Upper lobe of left lung (tissue), 6 donors: ENCODE measurements around the gene RPL3. TPM values are rescaled to one million over a fixed set of nuclear protein-coding genes. Genes with fewer than 3 reads are reported as not detected.
A peak's percentile ranks its signal among the peaks of the same experiment; 100 is the strongest.

ENCODE experiments used
- ATAC-seq, 2 donors: fragments of 200-7000 bp; cut with Tn5 transposase; one replicate each; pipeline ENCODE4 v1.9.1; 2022; ENCODE audit warnings: mild to moderate bottlenecking in 2 of 2, moderate library complexity in 2 of 2; ENCODE audit not compliant: low FRiP score in 2 of 2
- DNase-seq, 2 donors: peaks; one replicate each; pipeline ENCODE4 v3.0.0-alpha.2; 2019 to 2020
- H3K27ac ChIP-seq, 4 donors: fragments of 200-600 bp; sonication (generic); one replicate each; pipeline ENCODE4 v1.5.1; 2016 to 2019
- H3K27me3 ChIP-seq, 4 donors: fragments of 200-600 bp; sonication (generic); one replicate each; pipeline ENCODE4 v1.5.1; 2017 to 2019
- H3K36me3 ChIP-seq, 4 donors: fragments of 200-600 bp; sonication (generic); one replicate each; pipeline ENCODE4 v1.5.1; 2016 to 2019
- H3K4me1 ChIP-seq, 4 donors: fragments of 200-600 bp; sonication (generic); one replicate each; pipeline ENCODE4 v1.5.1; 2018 to 2019
- H3K4me3 ChIP-seq, 4 donors: fragments of 200-600 bp; sonication (generic); one replicate each; pipeline ENCODE4 v1.5.1; 2017 to 2019; ENCODE audit warnings: mild to moderate bottlenecking in 2 of 4, moderate library complexity in 1 of 4
- H3K9me3 ChIP-seq, 4 donors: fragments of 200-600 bp; sonication (generic); one replicate each; pipeline ENCODE4 v1.5.1; 2018 to 2019
- EP300 ChIP-seq, 4 donors: sonication (generic); formaldehyde crosslinking; IDR thresholded peaks; one replicate each; pipeline ENCODE4 v1.5.1; 2017; ENCODE audit warnings: antibody characterized with exemption in 4 of 4, control low read depth in 2 of 4
- POLR2A ChIP-seq, 4 donors: fragments of 450-650 bp; IDR thresholded peaks; one replicate each; pipeline ENCODE4 v1.5.1; 2016 to 2017; ENCODE audit warnings: antibody characterized with exemption in 4 of 4, mild to moderate bottlenecking in 2 of 4
- POLR2AphosphoS5 ChIP-seq, 2 donors: sonication (generic); formaldehyde crosslinking; IDR thresholded peaks; one replicate each; pipeline ENCODE4 v1.5.1; 2017; ENCODE audit warnings: antibody characterized with exemption in 2 of 2
- WGBS, 2 donors: methylation state at CpG; one replicate each; pipeline ENCODE4 v1.1.5; 2017 to 2018; 5-methylcytosine and 5-hydroxymethylcytosine counted together
- total RNA-seq, 6 donors: library from RNA; depleted of rRNA in 4 of 6; stranded (reverse); fragments of >200 nt in 4 of 6; gene quantifications; one replicate each; pipeline versions ENCODE4 v1.1.0 to v1.2.1, GENCODE V29; 2016 to 2021
- TF ChIP-seq, protein P1 (sequence below), 6 experiments: fragments of 450-650 bp in 4 of 6; fragments of 200-600 bp in 2 of 6; sonication (generic) in 2 of 6; IDR thresholded peaks; one replicate each; pipeline ENCODE4 v1.5.1; 2016 to 2019; ENCODE audit warnings: antibody characterized with exemption in 6 of 6
- donor health status: DM: no; HTN: no; CAD: no; lungs with moderate emphysema.
- donor health status: DM: no; HTN: yes; CAD: no; lungs with severe emphysema.

The RPL3 gene
- total RNA-seq, 6 donors from 2014 or later, result 1,194 to 1,833 (median 1,624) TPM

DNA sequence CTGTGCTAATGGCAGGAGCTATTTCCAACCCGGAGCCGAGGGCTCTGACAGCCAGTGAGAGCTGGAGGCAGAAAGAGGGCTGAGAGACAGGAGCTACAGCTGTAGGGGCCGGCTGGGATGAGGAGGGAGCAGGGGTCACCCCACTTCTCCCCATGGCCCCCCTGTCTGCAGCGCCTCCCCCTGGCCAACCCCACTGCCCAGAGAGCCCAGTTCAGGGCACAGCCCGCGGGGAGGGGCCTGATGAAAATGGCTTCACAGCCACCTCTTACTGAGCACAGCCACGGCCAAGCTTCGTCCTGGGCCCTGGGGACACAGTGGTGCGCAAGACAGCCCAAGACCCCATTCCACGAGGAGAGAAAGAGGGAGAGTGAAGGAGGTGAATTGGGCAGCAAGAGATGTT, 27.9 kb downstream of the RPL3 start:
- 94% methylated on average over 7 to 10 of the region's 10 CpGs for WGBS, 2 donors
- no peaks in the 10 kb centered on the region for H3K9me3 ChIP-seq
- no peaks in the 10 kb centered on the region for H3K27me3 ChIP-seq
- ATAC-seq (no peak), DNase-seq (no peak)
- H3K4me3 ChIP-seq, result no peak overlapping the region
- no peak for TF ChIP-seq POLR2A (IDR thresholded peaks at IDR 0.05)
- TF ChIP-seq EP300 (IDR thresholded peaks at IDR 0.05), result no peak
- TF ChIP-seq, protein P1, sequence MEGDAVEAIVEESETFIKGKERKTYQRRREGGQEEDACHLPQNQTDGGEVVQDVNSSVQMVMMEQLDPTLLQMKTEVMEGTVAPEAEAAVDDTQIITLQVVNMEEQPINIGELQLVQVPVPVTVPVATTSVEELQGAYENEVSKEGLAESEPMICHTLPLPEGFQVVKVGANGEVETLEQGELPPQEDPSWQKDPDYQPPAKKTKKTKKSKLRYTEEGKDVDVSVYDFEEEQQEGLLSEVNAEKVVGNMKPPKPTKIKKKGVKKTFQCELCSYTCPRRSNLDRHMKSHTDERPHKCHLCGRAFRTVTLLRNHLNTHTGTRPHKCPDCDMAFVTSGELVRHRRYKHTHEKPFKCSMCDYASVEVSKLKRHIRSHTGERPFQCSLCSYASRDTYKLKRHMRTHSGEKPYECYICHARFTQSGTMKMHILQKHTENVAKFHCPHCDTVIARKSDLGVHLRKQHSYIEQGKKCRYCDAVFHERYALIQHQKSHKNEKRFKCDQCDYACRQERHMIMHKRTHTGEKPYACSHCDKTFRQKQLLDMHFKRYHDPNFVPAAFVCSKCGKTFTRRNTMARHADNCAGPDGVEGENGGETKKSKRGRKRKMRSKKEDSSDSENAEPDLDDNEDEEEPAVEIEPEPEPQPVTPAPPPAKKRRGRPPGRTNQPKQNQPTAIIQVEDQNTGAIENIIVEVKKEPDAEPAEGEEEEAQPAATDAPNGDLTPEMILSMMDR (IDR thresholded peaks at IDR 0.05), result no peak
- no peak for TF ChIP-seq POLR2AphosphoS5 (IDR thresholded peaks at IDR 0.05)
- peaks cover 23 to 26% (median 24%) of the 10 kb centered on the region in 4 donors for H3K4me1 ChIP-seq
- no peaks in the 10 kb centered on the region for H3K36me3 ChIP-seq
- peak overlapping the region in 3 of 4 donors; percentile 20 to 85 (median 80) for H3K27ac ChIP-seq

DNA sequence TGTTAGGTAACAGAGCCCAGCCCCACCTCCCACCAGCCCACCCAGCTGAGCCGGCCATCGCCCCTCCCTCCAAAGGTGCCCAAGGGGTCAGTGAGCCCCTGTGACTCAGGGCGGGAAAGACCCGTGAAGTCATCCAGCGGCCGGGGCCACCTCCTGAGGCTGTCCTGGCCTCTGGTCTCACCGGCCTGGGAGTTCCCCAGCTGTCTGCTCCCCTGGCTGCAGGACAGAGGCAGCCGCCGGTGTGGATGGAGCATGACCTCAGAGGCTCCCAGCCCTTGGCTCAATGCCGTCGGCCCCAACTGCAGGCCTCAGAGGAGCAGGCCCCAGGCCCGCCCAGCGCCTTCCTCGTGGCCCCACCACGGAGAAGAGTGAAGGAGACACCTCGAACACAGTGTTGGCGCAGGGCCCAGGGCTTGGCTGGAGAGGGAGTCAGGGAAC, 28.7 kb downstream of the RPL3 start:
- 78 to 90% methylated on average over 4 to 12 of the region's 17 CpGs for WGBS, 2 donors

DNA sequence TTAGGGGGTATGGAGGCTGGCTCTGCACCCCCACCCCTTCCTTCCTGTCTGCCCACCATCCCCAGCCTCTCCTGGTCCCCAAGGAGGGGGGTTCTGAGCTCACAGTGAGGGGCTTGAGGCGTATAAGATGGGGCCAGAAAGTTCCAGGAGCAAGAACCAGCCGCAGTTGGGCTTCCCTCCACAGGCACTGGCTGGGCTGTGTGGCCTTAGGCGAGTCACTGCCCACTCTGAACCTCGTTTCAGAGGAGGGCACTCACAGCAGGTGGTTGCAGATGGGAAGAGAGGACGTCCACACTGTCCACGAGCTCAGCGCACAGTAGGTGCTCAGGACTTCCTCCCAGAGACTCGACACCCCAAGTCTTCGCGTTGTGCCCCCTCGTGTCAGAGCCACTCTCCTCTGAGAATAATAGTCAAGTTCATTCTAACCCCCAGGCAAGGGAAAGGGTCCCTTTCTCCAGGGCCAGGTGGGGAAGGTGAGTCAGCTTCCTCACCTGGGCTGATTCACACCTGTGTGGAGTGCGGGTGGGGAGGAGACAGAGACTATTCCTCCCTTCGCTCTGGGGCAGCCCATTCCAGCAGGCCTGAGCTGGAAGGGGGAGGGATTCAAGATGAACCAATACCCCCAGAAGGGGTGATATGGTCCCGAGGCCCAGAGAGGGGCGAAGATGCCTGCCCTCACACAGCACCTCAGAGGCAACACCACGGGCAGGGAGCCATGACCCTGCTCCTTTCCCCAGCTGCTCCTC, 29.3 kb downstream of the RPL3 start:
- ATAC-seq, result no peak
- WGBS, 2 donors, result 86 to 88% methylated on average over 7 to 16 of the region's 16 CpGs

More for the DNA sequence above, 28.7 kb downstream of the RPL3 start:
- Histone ChIP-seq H3K27me3 (no peaks in the 10 kb centered on the region), H3K4me1 (peaks cover 23 to 25% (median 24%) of the 10 kb centered on the region in 4 donors), H3K4me3 (no peak overlapping the region), H3K27ac (peak overlapping the region in 2 of 4 donors; percentile 80 to 85), H3K9me3 (no peaks in the 10 kb centered on the region), H3K36me3 (no peaks in the 10 kb centered on the region)
- DNase-seq, result peak; percentile 46 to 81
- peak; percentile 24 to 63 for ATAC-seq
- TF ChIP-seq POLR2A (IDR thresholded peaks at IDR 0.05) (no peak), EP300 (IDR thresholded peaks at IDR 0.05) (no peak), POLR2AphosphoS5 (IDR thresholded peaks at IDR 0.05) (peak in 1 of 2 donors; percentile 9)
- TF ChIP-seq, protein P1 (IDR thresholded peaks at IDR 0.05), result no peak

DNA sequence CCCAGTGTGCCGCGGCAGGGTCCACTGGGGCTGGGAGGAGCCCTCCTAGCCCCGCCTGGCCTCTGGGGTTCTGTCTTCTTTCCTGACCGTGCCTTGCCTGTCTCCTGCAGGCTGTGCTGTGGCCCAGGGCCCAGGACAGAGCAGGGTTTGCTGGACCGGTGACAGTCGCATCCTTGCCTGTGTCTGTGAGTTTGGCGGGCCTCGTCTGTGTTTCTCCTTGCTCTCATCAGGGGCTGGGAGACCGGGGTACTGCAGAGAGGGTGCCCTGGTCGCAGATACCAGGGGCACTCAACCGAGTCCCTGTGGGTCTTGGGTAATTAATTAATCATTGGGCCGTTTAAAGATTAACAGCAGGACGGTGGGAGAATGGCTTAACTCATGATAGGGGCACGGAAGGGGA, 29.9 kb downstream of the RPL3 start:
- 82 to 83% methylated on average over 3 to 14 of the region's 14 CpGs for WGBS, 2 donors
- ATAC-seq, result no peak
- H3K27ac ChIP-seq, result no peak overlapping the region

More for the DNA sequence above, 29.3 kb downstream of the RPL3 start:
- H3K9me3 ChIP-seq, result peaks cover 0 to 2% (median under 1%) of the 10 kb centered on the region in 4 donors
- H3K36me3 ChIP-seq, result no peaks in the 10 kb centered on the region
- TF ChIP-seq, protein P1 (IDR thresholded peaks at IDR 0.05), result no peak
- TF ChIP-seq POLR2A (IDR thresholded peaks at IDR 0.05) (no peak), POLR2AphosphoS5 (IDR thresholded peaks at IDR 0.05) (no peak), EP300 (IDR thresholded peaks at IDR 0.05) (no peak)
- H3K27me3 ChIP-seq, result no peaks in the 10 kb centered on the region
- peak overlapping the region in 2 of 4 donors; percentile 80 to 85 for H3K27ac ChIP-seq
- DNase-seq, result no peak
- no peak overlapping the region for H3K4me3 ChIP-seq
- peaks cover 23 to 25% (median 24%) of the 10 kb centered on the region in 4 donors for H3K4me1 ChIP-seq

More for the DNA sequence above, 29.9 kb downstream of the RPL3 start:
- peaks cover 0 to 8% (median 4%) of the 10 kb centered on the region in 4 donors for H3K9me3 ChIP-seq
- DNase-seq, result no peak
- no peak overlapping the region for H3K4me3 ChIP-seq
- no peaks in the 10 kb centered on the region for H3K36me3 ChIP-seq
- TF ChIP-seq POLR2A (IDR thresholded peaks at IDR 0.05) (no peak), POLR2AphosphoS5 (IDR thresholded peaks at IDR 0.05) (no peak), EP300 (IDR thresholded peaks at IDR 0.05) (no peak)
- TF ChIP-seq, protein P1 (IDR thresholded peaks at IDR 0.05), result no peak
- no peaks in the 10 kb centered on the region for H3K27me3 ChIP-seq
- H3K4me1 ChIP-seq, result peaks cover 23 to 25% (median 24%) of the 10 kb centered on the region in 4 donors
